GM23248 (cell line): Measurements from ENCODE around the gene RAD21L1.

Source experiments
- EZH2 ChIP-seq: fragments of 200-600 bp; sonication (generic); IDR thresholded peaks from 2 replicates; pipeline ENCODE4 v1.6.1; 2018; ENCODE audit warnings: antibody characterized with exemption, mild to moderate bottlenecking; ENCODE audit not compliant: insufficient read depth, poor library complexity, severe bottlenecking
- EZH2phosphoT487 ChIP-seq: fragments of 200-600 bp; sonication (generic); IDR thresholded peaks from 2 replicates; pipeline ENCODE4 v1.6.1; 2018; ENCODE audit warnings: antibody characterized with exemption, moderate library complexity, mild to moderate bottlenecking, low read depth; ENCODE audit not compliant: insufficient read depth

DNA sequence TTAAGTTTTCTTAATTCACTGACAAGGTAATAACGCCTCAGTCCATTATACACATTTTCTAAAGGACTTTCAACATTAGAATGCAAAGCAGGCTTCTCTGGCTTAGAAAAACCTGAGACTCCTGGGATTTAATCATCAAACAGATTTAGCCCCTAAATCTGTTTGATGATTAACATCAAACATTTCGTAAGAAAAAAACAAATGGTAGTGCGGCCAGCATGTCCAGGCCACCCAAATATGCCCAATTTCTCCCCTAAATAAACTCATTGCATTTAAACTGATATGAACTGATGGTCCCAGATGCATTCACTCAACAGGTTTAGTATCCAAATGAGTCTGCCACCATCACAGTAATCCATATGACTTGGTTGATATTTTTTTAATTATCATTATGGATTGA, 47.2 kb upstream of the RAD21L1 start:
- TF ChIP-seq EZH2 (no peak), EZH2phosphoT487 (no peak)
